ENCODE results near the gene SPATS2L.

Gene SPATS2L

DNA sequence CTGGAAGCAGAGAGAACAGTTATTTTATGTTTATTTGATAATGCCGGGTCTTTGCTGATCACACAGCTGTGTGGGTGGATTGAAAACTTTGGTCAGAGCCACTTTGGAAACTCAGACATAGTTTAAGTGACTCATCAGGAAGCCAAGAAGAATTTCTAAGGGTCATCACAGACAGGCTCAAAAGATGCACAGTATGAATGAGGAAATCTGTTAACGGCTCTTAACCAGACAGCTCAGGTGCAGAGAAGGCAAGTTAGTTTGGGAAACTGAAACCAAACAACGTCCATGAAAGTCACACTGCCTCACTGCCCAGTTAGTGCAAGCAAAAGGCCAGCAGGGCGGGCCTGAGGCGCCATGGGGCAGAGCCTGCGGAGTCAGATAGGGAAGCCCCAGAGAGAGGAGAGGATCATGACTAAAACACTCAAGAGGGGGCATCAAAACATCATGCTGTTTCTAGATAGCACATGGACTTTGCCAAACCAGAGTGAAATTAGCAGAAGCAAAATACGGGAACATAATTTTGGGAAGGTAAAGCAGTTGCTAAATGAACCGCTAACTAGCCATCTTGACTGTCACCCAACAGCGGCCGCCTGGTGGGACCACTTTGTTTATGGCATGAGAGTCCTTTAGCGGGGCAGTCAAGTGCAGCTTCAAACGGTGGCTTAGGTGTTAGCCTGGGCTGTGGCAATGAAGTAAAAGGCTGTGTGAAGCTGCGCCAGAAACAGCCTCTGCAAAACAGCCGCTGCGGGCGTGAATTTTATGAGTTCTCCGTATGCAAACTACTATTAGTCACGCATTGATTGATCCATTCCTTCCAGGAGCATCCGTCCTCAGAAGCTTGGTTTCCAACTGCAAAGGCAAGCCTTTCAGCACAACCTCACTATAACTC lies 102.2 kb downstream of the SPATS2L start:
- DNase-seq (ENCODE audit: low read depth in 1 of 2, low spot score in 1 of 2): no peak

GRCh38 chr2:200411831-200412230 lies 105.3 kb downstream of the SPATS2L start:
- DNase-seq (ENCODE audit: low read depth in 1 of 2, low spot score in 1 of 2): no peak

- no peak for DNase-seq (ENCODE audit: low read depth in 1 of 2, low spot score in 1 of 2)
These were observed 107.9 kb downstream of the SPATS2L start for GRCh38 chr2:200414367-200414766.

GRCh38 chr2:200415455-200415854 lies 109.0 kb downstream of the SPATS2L start:
- no peak for DNase-seq (ENCODE audit: low read depth in 1 of 2, low spot score in 1 of 2)

DNA sequence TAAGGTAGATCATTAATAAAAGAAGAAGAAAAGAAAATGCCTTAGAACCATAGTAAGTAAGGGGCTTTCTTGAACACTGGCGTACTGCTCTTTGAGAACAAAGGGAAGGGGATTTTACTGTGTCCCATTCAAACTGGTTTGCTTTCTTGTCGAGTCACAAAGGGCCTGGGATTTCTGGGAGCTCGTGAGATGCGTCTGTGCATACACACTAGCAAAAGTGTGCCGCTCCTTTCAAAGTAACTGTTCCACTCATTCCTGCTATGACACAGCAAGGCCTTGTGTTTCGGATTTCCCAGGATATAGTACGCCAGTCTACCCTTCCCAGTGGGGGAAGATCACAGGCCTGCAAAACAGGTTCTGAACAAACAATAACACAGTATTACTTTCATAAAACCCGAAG lies 110.4 kb downstream of the SPATS2L start:
- DNase-seq (ENCODE audit: low read depth in 1 of 2, low spot score in 1 of 2): no peak

GRCh38 chr2:200417366-200417765 lies 110.9 kb downstream of the SPATS2L start:
- DNase-seq (ENCODE audit: low read depth in 1 of 2, low spot score in 1 of 2): no peak

DNA sequence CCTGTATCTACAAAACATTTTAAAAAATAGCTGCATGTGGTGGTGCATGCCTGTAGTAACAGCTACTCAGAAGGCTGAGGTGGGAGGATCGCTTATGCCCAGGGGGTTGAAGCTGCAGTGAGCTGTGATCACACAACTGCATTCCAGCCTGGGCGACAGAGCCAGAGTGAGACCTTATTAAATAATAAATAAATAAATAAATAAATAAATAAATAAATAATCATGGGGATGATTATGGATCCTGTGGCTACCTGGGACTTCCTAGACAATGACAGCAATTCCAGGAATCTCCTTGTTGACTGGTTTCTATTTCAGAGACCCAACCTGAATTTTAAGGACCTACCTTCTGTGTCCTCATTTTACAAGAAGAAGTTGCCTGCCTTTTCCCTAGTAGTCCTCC lies 111.9 kb downstream of the SPATS2L start:
- no peak for DNase-seq (ENCODE audit: low read depth in 1 of 2, low spot score in 1 of 2)

- no peak for DNase-seq (ENCODE audit: low read depth in 1 of 2, low spot score in 1 of 2)
These were observed 112.8 kb downstream of the SPATS2L start for GRCh38 chr2:200419325-200419724.

GRCh38 chr2:200421270-200421669 lies 114.8 kb downstream of the SPATS2L start:
- DNase-seq (ENCODE audit: low read depth in 1 of 2, low spot score in 1 of 2): no peak

GRCh38 chr2:200422071-200422470 lies 115.6 kb downstream of the SPATS2L start:
- no peak for DNase-seq (ENCODE audit: low read depth in 1 of 2, low spot score in 1 of 2)

GRCh38 chr2:200422532-200423261 lies 116.2 kb downstream of the SPATS2L start:
- DNase-seq (ENCODE audit: low read depth in 1 of 2, low spot score in 1 of 2): no peak

DNA sequence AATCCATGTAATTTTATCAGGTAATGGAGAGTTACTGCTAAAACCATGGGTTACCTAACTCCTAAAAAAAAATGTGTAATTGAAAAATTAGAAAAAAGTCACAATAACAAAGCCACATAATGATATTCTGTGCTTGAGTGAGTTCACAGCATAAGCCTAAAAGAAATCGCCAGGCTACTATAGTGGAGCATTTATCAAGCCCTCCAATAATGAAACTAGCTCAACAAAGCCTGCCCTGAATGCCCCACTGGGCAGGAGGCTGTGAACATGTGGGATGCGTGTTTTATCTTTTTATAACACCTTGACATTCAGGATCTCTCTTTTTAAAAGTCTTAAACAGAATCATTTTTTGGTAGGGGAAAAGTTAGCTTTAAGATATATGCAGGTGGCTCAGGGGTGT lies 117.0 kb downstream of the SPATS2L start:
- no peak for DNase-seq (ENCODE audit: low read depth in 1 of 2, low spot score in 1 of 2)

- DNase-seq (ENCODE audit: low read depth in 1 of 2, low spot score in 1 of 2): no peak
These were observed 118.7 kb downstream of the SPATS2L start for GRCh38 chr2:200425026-200425821.

GRCh38 chr2:200426754-200427153 lies 120.3 kb downstream of the SPATS2L start:
- DNase-seq (ENCODE audit: low read depth in 1 of 2, low spot score in 1 of 2): no peak

- DNase-seq (ENCODE audit: low read depth in 1 of 2, low spot score in 1 of 2): no peak
These were observed 122.6 kb downstream of the SPATS2L start for GRCh38 chr2:200428961-200429665.

DNA sequence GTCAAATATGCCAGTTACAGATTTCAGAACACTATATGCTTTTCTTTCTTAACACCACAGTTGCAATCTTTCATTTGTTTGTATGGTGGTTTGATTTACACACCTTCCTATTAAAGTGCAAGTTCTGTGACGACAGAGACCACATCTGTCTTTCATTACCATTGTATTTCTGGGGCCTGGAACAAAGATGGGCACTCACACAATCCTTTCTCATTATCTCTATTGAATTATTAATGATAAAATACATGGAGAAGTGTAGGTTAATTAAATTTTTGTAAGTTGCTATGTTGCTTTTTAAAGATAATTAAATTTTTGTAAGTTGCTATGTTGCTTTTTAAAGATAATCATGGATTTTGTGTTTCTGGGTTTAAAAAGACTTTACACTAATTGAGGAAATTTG lies 123.5 kb downstream of the SPATS2L start:
- no peak for DNase-seq (ENCODE audit: low read depth in 1 of 2, low spot score in 1 of 2)

DNA sequence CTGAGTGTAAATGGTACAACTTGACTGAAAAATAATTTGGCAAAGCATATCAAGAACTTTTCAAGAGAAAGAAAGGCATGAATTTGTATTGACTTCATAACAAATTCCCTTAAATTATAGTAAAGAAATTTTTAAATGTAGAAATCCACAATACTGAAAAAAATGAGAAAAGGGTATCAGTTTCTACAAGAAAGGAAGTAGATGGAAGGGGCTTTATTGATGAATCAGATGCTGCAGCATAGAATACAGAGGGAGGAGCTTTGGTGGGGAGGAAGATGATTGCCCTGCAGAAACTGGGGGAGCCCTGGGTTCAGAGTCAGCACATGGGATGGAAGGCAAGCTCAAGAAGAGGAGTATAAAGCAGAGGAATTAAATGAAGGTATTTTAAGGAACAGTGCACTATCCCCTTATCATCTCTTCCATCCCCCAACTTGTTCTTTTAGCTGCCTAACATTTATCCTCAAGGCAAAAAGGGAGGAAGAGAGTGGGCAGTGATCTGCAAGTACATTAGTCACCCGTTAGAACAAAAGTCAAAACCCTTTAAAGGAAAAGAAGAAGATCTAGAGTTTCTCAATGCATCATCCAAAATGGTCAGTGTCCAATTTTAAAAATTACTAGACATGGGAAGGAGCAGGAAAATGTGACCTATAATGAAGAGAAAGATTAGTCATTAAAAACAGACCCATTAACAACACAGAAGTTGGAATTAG lies 125.7 kb downstream of the SPATS2L start:
- DNase-seq (ENCODE audit: low read depth in 1 of 2, low spot score in 1 of 2): no peak

DNA sequence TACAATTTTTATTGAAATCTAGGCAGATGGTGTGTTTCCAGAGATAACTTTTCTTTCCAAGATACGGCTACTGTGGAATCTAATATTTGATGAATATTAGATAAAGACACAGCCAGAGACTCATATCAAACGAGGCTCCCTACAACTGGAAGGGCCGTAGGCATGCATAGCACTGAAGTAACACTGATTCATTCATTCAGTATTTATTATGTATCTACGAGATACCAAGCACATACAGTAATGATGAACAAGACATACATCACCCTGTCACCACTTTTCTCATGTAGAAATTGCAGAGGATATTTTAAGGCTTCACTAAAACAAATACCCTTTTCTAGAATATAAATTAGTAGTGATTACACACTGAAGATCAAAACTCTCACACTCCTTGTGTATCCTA lies 128.9 kb downstream of the SPATS2L start:
- DNase-seq (ENCODE audit: low read depth in 1 of 2, low spot score in 1 of 2): no peak

DNA sequence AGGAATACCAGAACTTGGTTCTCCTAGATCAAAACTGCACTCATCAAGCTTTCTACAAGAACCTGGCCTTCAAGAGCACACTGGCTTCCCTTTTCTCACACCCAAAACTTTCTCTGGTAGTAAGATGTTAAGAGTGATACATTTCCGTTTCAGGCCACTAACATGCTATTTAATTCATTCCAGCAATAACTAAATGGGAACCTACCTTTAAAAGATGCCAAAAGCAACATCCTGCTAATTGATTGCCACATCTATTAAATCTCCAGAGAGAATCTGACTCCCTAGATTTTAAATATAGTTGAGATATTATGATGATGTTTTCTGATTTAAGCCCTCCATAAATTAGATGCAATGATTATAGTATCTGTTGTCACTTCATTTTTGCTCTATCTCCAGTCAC lies 131.8 kb downstream of the SPATS2L start:
- DNase-seq (ENCODE audit: low read depth in 1 of 2, low spot score in 1 of 2): no peak

DNA sequence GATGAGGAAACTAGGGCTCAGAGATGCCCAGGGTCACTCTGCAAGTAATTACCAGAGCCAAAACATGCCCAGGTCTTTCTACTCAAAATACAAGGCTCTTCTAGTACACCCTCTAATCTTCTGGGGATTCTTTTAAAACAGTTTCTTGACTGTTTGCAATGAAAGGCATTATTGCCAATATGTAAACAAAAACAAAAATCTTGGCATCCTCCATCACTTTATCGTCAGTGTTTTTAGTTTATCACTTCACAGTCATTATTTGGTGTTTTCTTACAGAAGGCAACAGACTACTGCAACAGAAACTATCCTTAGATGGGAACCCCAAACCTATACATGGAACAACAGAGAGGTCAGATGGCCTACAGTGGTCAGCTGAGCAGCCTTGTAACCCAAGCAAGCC lies 132.4 kb downstream of the SPATS2L start:
- DNase-seq (ENCODE audit: low read depth in 1 of 2, low spot score in 1 of 2): no peak
